Esophagus (tissue), 2 donors: ENCODE results near the gene SMYD3. TPM values are rescaled to one million over a fixed set of nuclear protein-coding genes. Genes with fewer than 3 reads are reported as not detected.

ENCODE experiments used
- H3K27ac ChIP-seq, 2 donors: one replicate each; pipeline ENCODE4 v1.5.1; 2013; ENCODE audit warnings: low read depth in 2 of 2, mild to moderate bottlenecking in 2 of 2, inconsistent platforms in 1 of 2, low read length in 1 of 2, moderate library complexity in 1 of 2
- H3K27me3 ChIP-seq, 2 donors: one replicate each; pipeline ENCODE4 v1.6.1; 2013; ENCODE audit warnings: low read length in 2 of 2, control low read depth in 1 of 2, mild to moderate bottlenecking in 1 of 2; ENCODE audit not compliant: insufficient read depth in 2 of 2, control insufficient read depth in 1 of 2
- H3K36me3 ChIP-seq, 2 donors: one replicate each; pipeline ENCODE4 v1.6.1; 2013; ENCODE audit warnings: low read length in 1 of 2; ENCODE audit not compliant: control insufficient read depth in 2 of 2, insufficient read depth in 2 of 2
- H3K4me1 ChIP-seq, 2 donors: one replicate each; pipeline ENCODE4 v1.6.1; 2013; ENCODE audit warnings: low read length in 1 of 2; ENCODE audit not compliant: control insufficient read depth in 2 of 2, insufficient read depth in 2 of 2
- H3K4me3 ChIP-seq, 2 donors: one replicate each; pipeline ENCODE4 v1.5.1; 2013; ENCODE audit warnings: low read length in 2 of 2, mild to moderate bottlenecking in 2 of 2, low read depth in 1 of 2, moderate library complexity in 1 of 2
- H3K9me3 ChIP-seq, 2 donors: one replicate each; pipeline ENCODE4 v1.6.1; 2013; ENCODE audit warnings: mild to moderate bottlenecking in 2 of 2, low read depth in 1 of 2, low read length in 1 of 2, moderate library complexity in 1 of 2; ENCODE audit not compliant: control insufficient read depth in 2 of 2, insufficient read depth in 1 of 2
- WGBS, 2 donors: extraction: QIAGEN DNeasy Blood & Tissue Kit; methylation state at CpG; one replicate each; pipeline ENCODE4 v1.1.7; 2013; 5-methylcytosine and 5-hydroxymethylcytosine counted together
- polyA plus RNA-seq, 2 donors: library from polyadenylated mRNA; stranded (reverse); fragments of 200-250 nt; gene quantifications; one replicate each; pipeline ENCODE4 v1.2.3, GENCODE V29; 2013
- donor health status: healthy with polysubstance abuse.
- donor health status: Bipolar disorder and iron deficiency.

SMYD3 gene
- polyA plus RNA-seq, 2 donors, result 5.0 to 5.7 TPM

DNA sequence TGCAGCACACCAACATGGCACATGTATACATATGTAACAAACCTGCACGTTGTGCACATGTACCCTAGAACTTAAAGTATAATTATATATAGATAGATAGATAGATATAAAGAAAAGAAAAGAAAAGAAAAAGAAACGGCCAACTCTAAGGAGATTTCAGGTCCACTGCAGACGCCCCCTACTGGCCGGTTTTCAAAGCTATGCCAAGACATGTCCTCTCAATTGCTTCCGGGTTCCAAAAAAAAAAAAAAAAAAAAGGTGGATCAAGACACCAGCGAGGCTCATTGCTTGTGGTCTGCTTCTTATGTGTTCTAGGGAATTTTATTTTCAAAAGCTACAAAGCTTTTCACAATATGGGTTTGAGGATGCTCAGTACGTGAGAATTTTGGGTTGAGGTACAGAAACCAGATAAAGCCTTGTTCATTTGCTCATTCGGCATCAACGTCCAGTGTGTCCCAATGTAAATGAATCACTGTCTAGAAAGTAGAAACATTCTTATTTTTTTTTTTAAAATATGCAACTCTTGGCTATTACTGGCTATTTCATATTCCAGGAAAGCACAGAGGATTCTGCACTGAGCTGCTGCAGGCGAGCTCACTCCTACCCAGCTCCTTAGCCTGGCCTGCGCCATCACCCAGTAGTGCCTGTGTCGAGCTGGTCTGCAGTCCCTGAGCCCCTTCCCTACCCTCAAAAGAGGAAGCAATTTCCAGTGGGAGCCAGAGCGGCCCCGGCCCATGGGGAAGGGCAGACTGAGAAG is 709.3 kb downstream of the SMYD3 start:
- H3K27me3 ChIP-seq, result no peaks in the 10 kb centered on the region
- no peak overlapping the region for H3K4me3 ChIP-seq
- no peaks in the 10 kb centered on the region for H3K4me1 ChIP-seq
- no peaks in the 10 kb centered on the region for H3K9me3 ChIP-seq
- 79 to 81% methylated on average over 14 of the region's 14 CpGs for WGBS, 2 donors
- H3K27ac ChIP-seq, result no peak overlapping the region
- H3K36me3 ChIP-seq, result no peaks in the 10 kb centered on the region

DNA sequence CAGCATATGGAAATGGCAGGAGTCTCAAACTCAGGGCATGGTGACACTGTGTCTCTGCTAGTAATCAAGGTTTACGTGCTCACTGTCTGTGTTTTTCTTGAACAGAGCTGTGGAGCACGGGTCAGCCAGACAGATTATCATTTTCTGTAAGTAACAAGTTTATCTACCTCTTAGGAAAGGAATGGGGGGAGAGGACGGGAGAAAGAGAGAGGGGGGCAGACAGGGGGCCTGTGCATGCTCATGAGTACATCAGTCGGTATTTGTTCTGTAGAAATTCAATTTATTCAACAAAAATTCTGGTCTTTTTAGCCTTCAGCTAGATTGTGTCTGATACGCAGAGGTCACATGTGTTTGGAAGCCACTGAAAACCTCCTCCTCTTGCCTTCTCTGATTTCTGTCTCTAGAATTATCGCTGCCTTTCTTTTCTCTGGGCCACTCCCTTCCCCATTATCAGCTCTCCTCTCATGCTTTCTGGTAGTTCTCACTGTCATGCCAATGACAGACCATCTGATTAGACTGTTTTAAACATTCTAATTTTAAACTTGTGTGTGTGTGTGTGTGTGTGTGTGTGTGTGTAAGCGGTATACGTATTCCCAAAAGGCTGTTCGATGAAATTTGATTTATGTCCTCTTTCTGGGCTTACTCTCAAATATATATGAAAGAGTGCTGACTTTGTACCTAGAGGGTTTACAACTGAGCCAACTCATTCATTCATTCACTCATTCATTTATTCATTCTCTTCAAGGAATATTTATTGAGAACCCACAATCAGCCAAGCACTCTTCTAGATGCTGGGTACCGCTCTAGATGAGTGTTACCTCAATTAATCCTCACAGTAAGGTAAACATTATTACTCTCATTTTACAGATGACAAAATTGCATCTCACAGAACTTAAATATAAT is 715.4 kb downstream of the SMYD3 start:
- Histone ChIP-seq H3K4me3 (no peak overlapping the region), H3K36me3 (no peaks in the 10 kb centered on the region), H3K9me3 (no peaks in the 10 kb centered on the region), H3K27ac (no peak overlapping the region), H3K27me3 (no peaks in the 10 kb centered on the region), H3K4me1 (peaks cover 0 to 2% of the 10 kb centered on the region in 2 donors)
- WGBS, 2 donors, result 79 to 81% methylated on average over 10 of the region's 10 CpGs

DNA sequence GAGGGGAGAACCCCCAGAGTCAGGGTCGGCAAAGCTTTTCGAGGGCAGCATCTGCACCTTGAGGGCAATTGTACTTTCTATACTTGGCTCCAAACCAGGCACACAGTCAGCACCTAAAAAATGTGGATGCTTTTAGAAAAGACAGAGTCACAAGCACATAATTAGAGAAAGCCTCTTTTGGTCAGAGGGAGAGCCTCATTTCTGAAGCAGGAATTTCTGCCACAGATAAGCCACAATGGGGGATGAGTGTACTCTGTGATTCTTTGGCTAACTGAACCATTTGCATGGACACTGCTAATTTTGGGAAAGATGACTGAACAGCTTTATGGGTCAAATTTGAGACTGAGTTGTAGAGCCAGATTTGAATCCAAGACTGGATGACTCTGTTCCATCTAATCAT is 716.6 kb downstream of the SMYD3 start:
- H3K36me3 ChIP-seq, result no peaks in the 10 kb centered on the region
- WGBS, 2 donors, result 92 to 97% methylated on average over 2 of the region's 2 CpGs
- H3K27ac ChIP-seq, result no peak overlapping the region
- H3K9me3 ChIP-seq, result no peaks in the 10 kb centered on the region
- H3K4me3 ChIP-seq, result no peak overlapping the region
- H3K4me1 ChIP-seq, result peaks cover 0 to 2% of the 10 kb centered on the region in 2 donors
- H3K27me3 ChIP-seq, result no peaks in the 10 kb centered on the region

DNA sequence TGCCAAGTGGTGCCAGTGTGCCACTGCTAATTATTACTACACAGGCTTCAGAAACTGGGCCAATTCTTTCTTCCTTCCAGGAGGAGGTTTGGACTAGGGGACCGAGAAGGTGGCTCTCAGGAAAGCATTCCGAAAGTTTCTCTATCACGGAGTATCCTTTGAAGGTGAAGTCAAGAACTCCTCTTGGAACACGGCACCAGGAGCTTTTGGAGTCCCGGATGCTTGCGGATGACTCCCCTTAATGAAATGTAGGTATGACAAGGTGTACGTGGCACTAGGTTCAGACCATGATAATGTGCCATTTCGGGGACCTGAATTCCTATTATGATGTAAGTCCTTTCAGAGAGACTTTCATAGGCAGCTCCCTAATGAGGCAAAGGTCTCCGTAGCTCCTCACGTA is 718.2 kb downstream of the SMYD3 start:
- 95 to 98% methylated on average over 10 of the region's 10 CpGs for WGBS, 2 donors
- Histone ChIP-seq H3K4me3 (no peak overlapping the region), H3K27ac (no peak overlapping the region), H3K27me3 (no peaks in the 10 kb centered on the region), H3K9me3 (no peaks in the 10 kb centered on the region), H3K36me3 (no peaks in the 10 kb centered on the region), H3K4me1 (peaks cover 0 to 2% of the 10 kb centered on the region in 2 donors)

DNA sequence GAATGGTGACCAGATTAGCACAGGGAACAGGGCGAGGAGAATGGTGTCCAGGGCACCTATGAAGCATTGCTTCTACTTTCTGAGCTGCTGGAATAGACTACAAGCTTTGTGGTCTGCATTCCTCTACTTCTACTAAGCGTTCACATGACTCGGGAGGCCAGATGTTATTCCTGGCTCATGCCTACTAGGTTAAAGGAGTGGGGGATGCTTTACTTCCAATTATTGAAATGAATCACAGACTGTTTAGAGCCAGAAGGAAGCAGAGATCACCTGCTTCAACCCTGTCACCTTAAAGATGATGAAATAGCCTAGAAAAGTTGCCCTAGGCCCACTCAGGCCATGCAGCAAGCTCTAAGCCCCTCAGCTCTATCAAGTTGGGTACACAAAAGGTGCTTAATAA is 718.8 kb downstream of the SMYD3 start:
- Histone ChIP-seq H3K36me3 (no peaks in the 10 kb centered on the region), H3K4me1 (peaks cover 0 to 2% of the 10 kb centered on the region in 2 donors), H3K9me3 (no peaks in the 10 kb centered on the region), H3K27me3 (no peaks in the 10 kb centered on the region), H3K4me3 (no peak overlapping the region), H3K27ac (no peak overlapping the region)
- 86 to 97% methylated on average over 3 of the region's 3 CpGs for WGBS, 2 donors

DNA sequence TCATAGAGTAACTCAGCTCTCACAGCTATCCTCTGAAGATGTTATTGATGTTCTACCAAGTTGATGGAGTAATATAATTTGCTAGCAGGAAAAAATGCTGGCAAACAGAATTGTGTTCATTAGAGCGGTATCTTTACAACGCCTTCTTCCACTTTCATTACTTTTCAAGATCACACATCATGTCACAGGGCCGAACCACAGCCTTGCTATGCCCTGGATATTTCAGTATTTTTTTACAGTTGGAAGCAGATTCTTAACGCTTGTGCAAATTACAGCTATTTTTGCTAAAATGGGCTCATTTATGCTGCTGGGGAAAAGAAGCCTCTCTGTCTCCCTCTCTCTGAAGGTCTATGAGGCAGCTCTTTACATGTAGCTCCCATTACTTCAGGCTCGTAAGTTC is 720.1 kb downstream of the SMYD3 start:
- Histone ChIP-seq H3K36me3 (no peaks in the 10 kb centered on the region), H3K9me3 (no peaks in the 10 kb centered on the region), H3K27me3 (no peaks in the 10 kb centered on the region), H3K4me3 (no peak overlapping the region), H3K27ac (no peak overlapping the region), H3K4me1 (peaks cover 0 to 2% of the 10 kb centered on the region in 2 donors)
- 93 to 96% methylated on average over 5 of the region's 5 CpGs for WGBS, 2 donors

DNA sequence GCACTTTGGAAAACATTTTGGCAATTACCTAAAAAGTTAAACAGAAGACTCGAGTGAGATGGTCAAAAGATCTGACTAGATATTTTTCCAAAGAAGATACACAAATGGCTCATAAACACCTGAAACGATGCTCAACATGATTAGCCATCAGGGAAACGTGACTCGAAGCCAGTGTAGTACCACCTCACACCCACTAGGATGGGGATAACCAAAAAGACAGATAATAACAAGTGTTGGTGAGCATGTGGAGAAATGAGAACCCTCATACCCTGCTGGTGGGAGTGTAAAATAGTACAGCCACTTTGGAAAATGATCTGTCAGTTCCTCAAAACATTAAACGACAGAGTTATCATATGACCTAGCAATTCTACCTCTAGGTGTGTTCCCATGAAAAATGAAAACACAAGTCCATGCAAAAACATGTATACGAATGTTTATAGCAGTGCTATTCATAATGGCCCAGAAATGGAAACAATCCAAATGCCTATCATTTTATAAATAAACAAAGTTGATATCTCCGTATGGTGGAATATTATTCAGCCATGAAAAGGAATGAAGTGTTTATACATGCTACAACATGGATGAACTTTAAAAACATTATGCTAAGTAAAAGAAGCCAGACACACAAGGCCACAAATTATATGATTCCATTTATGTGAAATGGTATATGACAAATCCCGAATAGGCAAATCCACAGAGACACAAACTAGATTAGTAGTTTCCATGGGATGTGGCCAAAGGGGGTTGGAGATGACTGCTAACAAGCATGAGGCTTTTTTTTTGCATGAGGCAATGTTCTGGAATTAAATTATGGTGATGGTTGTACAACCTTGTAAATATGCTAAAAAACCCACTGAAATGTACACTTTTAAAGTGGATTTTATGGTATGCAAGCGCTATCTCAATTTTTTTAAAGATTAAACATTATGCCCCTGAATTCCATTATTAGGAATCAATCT is 727.0 kb downstream of the SMYD3 start:
- H3K4me1 ChIP-seq, result no peaks in the 10 kb centered on the region
- H3K9me3 ChIP-seq, result no peaks in the 10 kb centered on the region
- no peaks in the 10 kb centered on the region for H3K36me3 ChIP-seq
- H3K27me3 ChIP-seq, result no peaks in the 10 kb centered on the region
- H3K27ac ChIP-seq, result no peak overlapping the region
- WGBS, 2 donors, result 93 to 95% methylated on average over 9 of the region's 9 CpGs
- H3K4me3 ChIP-seq, result no peak overlapping the region

DNA sequence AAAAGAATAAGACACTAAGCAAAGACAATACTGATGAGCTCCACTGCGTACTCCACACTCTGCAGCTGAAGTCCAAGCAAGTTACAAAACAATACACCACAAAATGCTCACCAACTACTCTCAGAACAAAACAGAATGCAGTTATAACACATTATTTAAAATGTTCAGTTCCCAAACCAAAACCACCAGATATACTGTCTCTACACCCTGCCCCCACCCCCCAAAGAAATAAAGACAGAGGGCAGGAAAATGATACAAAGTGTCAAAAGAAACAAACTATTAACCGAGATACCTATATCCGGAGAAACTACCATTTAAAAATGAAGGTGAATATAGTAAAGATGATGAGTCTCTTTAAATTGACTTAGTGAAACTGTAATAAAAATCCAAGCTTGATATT is 729.3 kb downstream of the SMYD3 start:
- 95 to 96% methylated on average over 3 of the region's 3 CpGs for WGBS, 2 donors
- H3K36me3 ChIP-seq, result no peaks in the 10 kb centered on the region

DNA sequence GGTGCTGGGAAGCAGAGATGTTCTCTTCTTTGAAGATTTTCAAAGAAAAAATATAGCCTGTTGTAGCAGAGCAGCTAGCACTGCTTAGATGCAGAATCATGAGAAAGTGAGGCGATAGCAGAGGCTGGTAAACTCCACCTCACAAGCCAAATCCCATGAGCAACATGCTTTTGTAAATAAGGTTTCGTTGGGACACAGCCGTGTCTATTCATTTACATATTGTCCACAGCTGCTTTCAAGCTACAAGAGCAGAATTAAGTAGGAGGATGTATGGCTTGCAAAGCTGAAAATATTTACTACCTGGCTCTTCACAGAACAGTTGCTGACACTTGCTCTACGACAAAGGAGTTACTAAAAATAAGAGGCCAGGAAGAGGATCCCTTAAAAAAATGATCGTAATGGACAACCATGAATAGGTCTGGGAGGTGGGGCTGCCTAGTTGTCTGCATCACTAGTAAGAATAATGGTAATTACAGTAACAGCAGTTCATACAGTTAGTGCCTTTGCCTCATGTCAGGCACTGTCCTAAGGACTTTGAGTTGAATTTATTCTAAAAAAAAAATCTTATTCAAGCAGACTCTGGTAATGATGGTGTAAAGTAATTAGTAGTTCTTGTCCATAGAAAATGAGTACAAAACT is 730.3 kb downstream of the SMYD3 start:
- Histone ChIP-seq H3K36me3 (no peaks in the 10 kb centered on the region), H3K4me3 (no peak overlapping the region), H3K9me3 (no peaks in the 10 kb centered on the region), H3K4me1 (no peaks in the 10 kb centered on the region), H3K27ac (no peak overlapping the region), H3K27me3 (no peaks in the 10 kb centered on the region)
- WGBS, 2 donors, result 83 to 87% methylated on average over 5 of the region's 5 CpGs

More for the DNA sequence above, 729.3 kb downstream of the SMYD3 start:
- Histone ChIP-seq H3K4me3 (no peak overlapping the region), H3K27me3 (no peaks in the 10 kb centered on the region), H3K27ac (no peak overlapping the region), H3K9me3 (no peaks in the 10 kb centered on the region), H3K4me1 (no peaks in the 10 kb centered on the region)
